ENCODE measurements around the gene MAPKAP1.

The MAPKAP1 gene

GRCh38 chr9:125484350-125485282, 222.4 kb downstream of the MAPKAP1 start:
- DNase-seq (ENCODE audit: low read depth): peak; percentile 96

DNA sequence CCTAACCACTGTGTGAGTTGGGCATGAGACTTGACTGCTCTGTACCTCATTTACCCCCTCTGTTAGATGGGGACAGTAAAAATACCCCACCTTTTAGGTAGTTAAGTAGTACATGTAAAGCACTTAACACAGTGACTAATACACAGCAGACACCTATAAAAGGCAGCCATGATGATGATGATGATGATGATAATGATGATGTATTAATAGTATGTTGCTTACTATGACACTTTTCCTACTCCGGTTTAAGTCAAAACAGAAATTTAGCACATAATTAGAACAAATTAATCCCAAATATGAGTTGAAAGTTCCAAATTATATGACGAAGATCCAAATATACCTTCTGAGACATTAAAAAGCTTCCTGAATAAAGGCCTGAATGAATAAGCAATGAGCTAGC, 223.3 kb downstream of the MAPKAP1 start:
- DNase-seq (ENCODE audit: low read depth): no peak

- no peak for DNase-seq (ENCODE audit: low read depth)
These were observed 227.0 kb downstream of the MAPKAP1 start for GRCh38 chr9:125479846-125480615.

- DNase-seq (ENCODE audit: low read depth): no peak
These were observed 229.9 kb downstream of the MAPKAP1 start for GRCh38 chr9:125477089-125477544.

DNA sequence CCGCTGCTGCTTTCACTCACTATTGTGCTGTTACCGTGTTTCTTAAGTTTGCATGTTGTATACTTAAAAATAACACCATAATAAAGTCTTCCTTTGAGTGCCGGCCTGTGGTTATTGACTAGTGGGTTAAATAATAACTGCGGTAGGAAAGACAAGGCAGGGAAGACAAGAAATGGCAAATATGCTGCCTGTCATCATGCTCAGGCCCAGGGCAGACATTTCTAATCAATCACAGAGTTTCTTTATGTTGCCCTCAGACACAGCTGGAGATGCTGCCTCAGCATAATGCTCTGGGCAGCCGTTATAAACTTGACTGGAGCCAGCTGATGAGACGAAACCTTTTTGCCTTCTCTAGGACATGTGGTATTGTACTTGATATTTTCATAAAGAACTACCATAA, 230.4 kb downstream of the MAPKAP1 start:
- no peak for DNase-seq (ENCODE audit: low read depth)

DNA sequence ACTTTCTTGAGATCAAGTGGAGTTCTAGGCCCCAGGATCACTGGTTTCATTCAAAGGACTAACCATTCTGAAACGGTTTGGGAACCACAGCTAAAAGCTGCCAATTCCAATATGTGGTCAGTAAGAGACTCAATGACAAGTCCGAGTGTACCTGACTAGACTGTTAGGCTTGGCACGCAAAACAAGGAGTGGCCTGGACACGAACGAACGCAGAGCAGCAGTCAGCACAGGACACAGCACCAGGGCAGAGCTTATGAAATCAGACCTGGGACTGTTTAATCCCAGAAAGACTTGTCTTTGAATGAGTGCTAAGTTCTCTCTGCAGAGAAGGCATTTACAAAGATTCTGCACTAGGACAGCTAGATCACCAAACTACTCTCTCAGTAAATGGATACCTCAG, 231.6 kb downstream of the MAPKAP1 start:
- no peak for DNase-seq (ENCODE audit: low read depth)

DNA sequence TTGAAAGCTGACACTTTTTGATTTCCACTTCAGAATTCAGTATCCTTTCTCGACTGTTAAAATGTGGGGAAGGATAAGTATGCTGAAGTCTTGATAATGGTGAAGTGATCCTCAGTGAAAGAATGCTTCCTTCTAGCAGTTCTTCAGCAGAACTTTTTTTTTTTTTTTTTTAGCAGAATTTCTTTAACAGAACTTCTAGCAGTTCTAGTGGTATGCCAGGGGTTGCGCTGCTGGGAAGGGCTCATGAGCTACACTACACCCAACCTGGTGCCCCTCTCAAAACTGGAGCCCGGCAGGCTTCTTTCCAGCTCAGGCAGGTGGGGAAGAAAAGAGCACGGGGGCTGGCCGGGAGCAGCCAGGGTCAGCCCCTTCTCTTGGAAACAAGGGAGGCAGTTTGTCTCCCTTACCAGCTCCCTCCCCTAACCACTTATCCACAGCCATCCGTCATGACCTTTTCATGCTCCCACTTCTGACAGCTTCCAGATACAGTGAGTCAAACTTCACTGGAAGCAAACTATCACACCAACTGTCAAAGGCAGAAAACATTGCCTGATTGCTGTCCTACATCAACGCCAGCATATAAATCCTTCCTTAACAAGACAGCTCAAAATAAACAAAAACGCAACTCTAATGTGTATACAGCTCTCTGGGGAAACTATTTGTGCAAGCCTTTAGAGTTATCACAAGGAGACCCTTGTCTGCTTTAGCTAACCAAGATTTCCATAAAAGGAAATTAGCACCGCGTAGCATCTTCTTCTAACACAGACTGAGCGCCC, 233.9 kb downstream of the MAPKAP1 start:
- peak; percentile 99 for DNase-seq (ENCODE audit: low read depth)

- peak; percentile 66 for DNase-seq (ENCODE audit: low read depth)
These were observed 234.5 kb downstream of the MAPKAP1 start for GRCh38 chr9:125472562-125472925.

GRCh38 chr9:125470767-125471580, 236.0 kb downstream of the MAPKAP1 start:
- no peak for DNase-seq (ENCODE audit: low read depth)

DNA sequence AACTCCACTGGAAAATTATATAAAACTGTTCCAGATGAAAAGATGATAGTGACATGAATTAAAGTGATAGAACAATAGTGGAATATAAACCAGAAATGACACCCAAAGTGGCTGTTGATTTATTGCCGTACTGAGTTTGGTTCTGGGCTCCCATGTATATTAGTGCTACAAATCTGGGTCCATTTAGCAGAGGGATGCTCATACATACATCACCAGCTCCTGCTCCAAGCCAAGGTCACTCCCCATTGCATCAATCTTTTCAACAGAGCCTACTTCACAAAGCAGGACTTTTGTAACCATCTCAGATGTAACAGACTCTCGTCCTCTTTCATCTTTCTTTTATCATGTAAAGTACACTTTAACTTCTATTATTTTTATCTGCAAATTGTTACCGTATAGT, 236.8 kb downstream of the MAPKAP1 start:
- DNase-seq (ENCODE audit: low read depth): no peak

DNA sequence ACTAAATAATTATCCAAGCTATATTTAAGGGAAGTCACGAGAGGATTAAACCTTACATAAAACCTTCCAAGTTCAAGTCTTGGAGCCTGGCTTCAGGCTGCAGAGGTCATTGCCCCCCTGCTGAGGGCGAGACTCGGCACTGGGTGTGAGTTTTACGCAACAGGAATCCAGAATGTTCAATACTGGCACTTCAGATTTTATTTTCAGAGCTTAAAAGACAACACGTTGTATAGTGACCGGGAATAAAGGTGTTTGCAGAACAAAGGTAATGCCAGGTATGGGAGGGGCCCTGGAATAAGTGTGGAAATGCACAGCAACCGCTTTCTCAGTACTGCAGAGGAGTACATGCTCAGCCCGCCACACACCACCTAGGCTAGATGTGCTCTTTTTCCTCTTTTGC, 238.4 kb downstream of the MAPKAP1 start:
- no peak for DNase-seq (ENCODE audit: low read depth)

- DNase-seq (ENCODE audit: low read depth): no peak
These were observed 239.8 kb downstream of the MAPKAP1 start for GRCh38 chr9:125467116-125467740.

DNA sequence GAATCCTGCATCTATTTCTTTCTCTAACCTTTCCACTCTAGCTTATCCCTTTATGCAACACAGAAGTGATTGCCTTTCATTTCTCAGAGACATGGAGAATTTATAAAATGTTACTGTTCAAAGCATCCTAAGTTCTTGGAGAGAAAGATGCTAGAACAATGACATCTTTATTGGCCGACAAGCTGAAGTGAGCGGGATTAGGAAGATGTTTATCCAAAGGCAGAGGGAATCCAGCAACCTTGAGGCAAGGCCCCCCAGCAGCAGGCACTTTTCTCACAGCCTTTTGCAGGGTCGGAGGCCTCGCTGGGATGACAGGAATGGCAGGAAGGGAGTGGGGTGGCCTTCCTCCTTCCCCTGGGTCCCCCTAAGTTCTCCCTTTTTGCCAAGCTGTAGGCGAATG, 240.6 kb downstream of the MAPKAP1 start:
- no peak for DNase-seq (ENCODE audit: low read depth)

DNA sequence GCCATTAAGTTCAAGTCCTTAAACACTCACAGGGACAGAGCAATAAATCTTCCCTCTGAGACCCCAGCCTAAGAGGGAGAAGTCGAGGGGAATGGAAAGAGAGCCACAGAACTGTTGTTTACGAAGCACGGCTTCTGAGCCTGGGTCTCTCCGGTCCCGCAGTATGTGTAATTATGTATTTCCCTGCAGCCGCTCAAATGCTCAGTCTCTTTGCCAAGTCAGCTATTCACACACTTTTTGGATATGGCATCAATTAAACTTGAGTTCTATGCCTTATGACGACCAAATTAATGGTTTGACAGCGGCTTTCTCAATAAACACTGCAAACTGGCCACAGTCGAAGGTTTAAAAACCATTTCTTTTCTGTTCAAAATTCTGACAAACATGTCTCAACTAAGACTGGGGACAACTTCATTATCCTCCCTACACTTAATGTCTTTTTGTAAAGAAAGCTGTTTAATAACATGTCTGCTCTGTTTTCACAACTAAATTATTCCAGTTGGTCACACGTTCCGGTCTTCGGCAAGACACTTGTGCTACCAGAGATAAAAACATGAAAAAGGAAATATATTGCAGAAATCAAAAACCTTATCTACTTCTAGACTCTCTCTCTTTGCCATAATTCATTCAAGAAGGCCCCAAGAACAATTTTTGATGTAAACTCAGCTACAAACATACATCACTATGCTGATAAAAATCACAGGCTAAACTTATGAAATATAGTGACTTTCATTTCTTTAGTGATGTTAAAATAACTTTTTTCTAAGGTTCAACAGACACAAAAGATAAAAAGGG, 242.2 kb downstream of the MAPKAP1 start:
- DNase-seq (ENCODE audit: low read depth): peak; percentile 75

- no peak for DNase-seq (ENCODE audit: low read depth)
These were observed 243.1 kb downstream of the MAPKAP1 start for GRCh38 chr9:125463926-125464325.

- peak; percentile 83 for DNase-seq (ENCODE audit: low read depth)
These were observed 244.1 kb downstream of the MAPKAP1 start for GRCh38 chr9:125462861-125463291.

DNA sequence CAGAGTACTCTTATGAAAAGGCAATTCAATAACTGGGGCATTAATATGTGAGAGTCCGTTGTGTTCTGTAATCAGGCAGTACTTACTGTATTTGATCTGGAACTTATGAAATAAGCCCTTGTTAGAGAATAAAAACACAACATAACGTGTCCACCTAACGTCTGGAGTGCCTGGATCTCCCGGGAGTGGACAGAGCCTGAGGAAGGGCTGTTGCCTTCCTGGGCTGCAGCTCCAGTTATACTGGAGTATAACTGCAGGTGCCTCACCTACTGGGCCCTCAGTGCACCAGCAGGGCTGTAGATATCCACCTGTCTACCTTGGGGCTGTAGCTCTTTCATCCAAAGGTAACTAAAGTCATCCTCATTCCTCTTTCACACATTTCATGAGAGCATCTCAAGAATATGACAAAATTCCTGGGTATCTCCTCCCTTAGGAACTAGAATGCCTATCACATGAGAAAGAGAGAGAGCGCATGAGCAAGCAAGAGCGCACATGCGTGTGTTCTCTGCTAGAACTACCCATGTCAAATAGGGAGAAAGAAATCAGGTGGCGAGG, 245.3 kb downstream of the MAPKAP1 start:
- DNase-seq (ENCODE audit: low read depth): peak; percentile 51

GRCh38 chr9:125460883-125461635, 245.9 kb downstream of the MAPKAP1 start:
- DNase-seq (ENCODE audit: low read depth): peak; percentile 100

DNA sequence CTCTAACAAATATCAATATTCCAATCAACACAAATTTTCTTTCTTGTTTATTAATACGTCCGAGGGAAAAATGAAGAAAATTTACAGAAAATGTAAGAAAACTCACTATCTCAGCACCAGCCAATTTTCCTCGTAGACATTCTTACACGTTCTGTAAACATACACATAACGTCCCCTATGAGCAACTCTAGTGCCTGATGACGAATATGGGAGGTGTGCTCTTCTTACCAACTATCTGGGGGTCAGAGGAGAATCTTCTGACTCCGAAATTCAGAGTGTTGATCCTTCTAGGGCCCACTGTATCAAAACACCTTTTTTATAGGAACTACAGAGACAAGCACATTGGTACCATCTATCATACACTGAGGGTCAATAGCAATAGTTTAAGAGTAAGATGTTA, 246.7 kb downstream of the MAPKAP1 start:
- DNase-seq (ENCODE audit: low read depth): peak; percentile 72

Measured in amniotic epithelial cell (primary cell).